Fibroblast of lung (primary cell): ENCODE data around the gene NME7. TPM values are rescaled to one million over a fixed set of nuclear protein-coding genes. Genes with fewer than 3 reads are reported as not detected.

Experiments used
- DNase-seq, 2 donors: peaks; one replicate each; pipeline versions ENCODE4 v3.0.0 to v3.0.0-alpha.2; 2010; ENCODE audit warnings: low read depth in 2 of 2
- H2AFZ ChIP-seq: 2 replicates; pipeline ENCODE4 v1.5.1; 2012; ENCODE audit warnings: low read length, control low read depth, inconsistent platforms
- H3K27ac ChIP-seq: 2 replicates; pipeline ENCODE4 v1.5.1; 2011; ENCODE audit warnings: low read length, control low read depth; ENCODE audit not compliant: insufficient read depth
- H3K27me3 ChIP-seq: 2 replicates; pipeline ENCODE4 v1.5.1; 2011; ENCODE audit warnings: mild to moderate bottlenecking, low read length; ENCODE audit not compliant: control insufficient read depth, insufficient read depth
- H3K36me3 ChIP-seq: 2 replicates; pipeline ENCODE4 v1.5.1; 2011; ENCODE audit warnings: low read length; ENCODE audit not compliant: control insufficient read depth, insufficient read depth
- H3K4me1 ChIP-seq: 2 replicates; pipeline ENCODE4 v1.5.1; 2011; ENCODE audit warnings: low read length; ENCODE audit not compliant: control insufficient read depth, insufficient read depth; ENCODE audit errors: extremely low read depth
- H3K4me2 ChIP-seq: 2 replicates; pipeline ENCODE4 v1.5.1; 2011; ENCODE audit warnings: low read length, control low read depth; ENCODE audit not compliant: insufficient read depth; ENCODE audit errors: extremely low read depth
- H3K4me3 ChIP-seq, 4 experiments: fragments of 200-600 bp in 1 of 4; sonication (generic) in 1 of 4; replicated peaks in 1 of 4; 2 replicates each; pipeline ENCODE4 v1.5.1; 2011 to 2016; ENCODE audit warnings: low read length in 4 of 4, low read depth in 3 of 4, mild to moderate bottlenecking in 3 of 4, control low read depth in 2 of 4, inconsistent platforms in 1 of 4, mixed read lengths in 1 of 4; ENCODE audit not compliant: insufficient read depth in 1 of 4; ENCODE audit errors: control extremely low read depth in 1 of 4
- H3K79me2 ChIP-seq: 2 replicates; pipeline ENCODE4 v1.5.1; 2012; ENCODE audit warnings: mild to moderate bottlenecking, low read length, inconsistent platforms; ENCODE audit not compliant: control insufficient read depth, insufficient read depth
- H3K9ac ChIP-seq: 2 replicates; pipeline ENCODE4 v1.5.1; 2011; ENCODE audit warnings: mild to moderate bottlenecking, low read length, control low read depth; ENCODE audit not compliant: insufficient read depth
- H3K9me3 ChIP-seq: 2 replicates; pipeline ENCODE4 v1.5.1; 2012; ENCODE audit warnings: low read depth, low read length; ENCODE audit not compliant: control insufficient read depth, insufficient read depth
- H4K20me1 ChIP-seq: 2 replicates; pipeline ENCODE4 v1.5.1; 2011; ENCODE audit warnings: low read length; ENCODE audit not compliant: control insufficient read depth, insufficient read depth; ENCODE audit errors: extremely low read depth
- EZH2 ChIP-seq: IDR thresholded peaks from 2 replicates; pipeline ENCODE4 v1.5.1; 2012; ENCODE audit warnings: low read length, control low read depth, mild to moderate bottlenecking; ENCODE audit errors: missing control alignments
- polyA plus RNA-seq, 2 donors: library from polyadenylated mRNA; depleted of rRNA in 1 of 2; stranded (reverse) in 1 of 2; unstranded in 1 of 2; fragments of >200 nt; gene quantifications; 2 replicates each; pipeline ENCODE4 v1.2.1, GENCODE V29; 2011 to 2012; ENCODE audit warnings: missing spikeins in 1 of 2
- total RNA-seq: library from RNA; depleted of rRNA; stranded (reverse); fragments of >200 nt; gene quantifications from 2 replicates; pipeline ENCODE4 v1.2.1, GENCODE V29; 2014
- TF ChIP-seq, protein P1 (sequence below), 2 donors: IDR thresholded peaks in 1 of 2; conservative IDR thresholded peaks in 1 of 2; 1 replicate in 1 of 2; 2 replicates in 1 of 2; pipeline ENCODE4 v1.5.1; 2011 to 2012; ENCODE audit warnings: low read length in 2 of 2, control low read depth in 1 of 2, inconsistent platforms in 1 of 2, low read depth in 1 of 2, mild to moderate bottlenecking in 1 of 2

The NME7 gene
- total and polyA plus RNA-seq, 2 donors (not counting 1 experiment from before 2014, with no cell fraction given) = 21.0 to 30.8 TPM

DNA sequence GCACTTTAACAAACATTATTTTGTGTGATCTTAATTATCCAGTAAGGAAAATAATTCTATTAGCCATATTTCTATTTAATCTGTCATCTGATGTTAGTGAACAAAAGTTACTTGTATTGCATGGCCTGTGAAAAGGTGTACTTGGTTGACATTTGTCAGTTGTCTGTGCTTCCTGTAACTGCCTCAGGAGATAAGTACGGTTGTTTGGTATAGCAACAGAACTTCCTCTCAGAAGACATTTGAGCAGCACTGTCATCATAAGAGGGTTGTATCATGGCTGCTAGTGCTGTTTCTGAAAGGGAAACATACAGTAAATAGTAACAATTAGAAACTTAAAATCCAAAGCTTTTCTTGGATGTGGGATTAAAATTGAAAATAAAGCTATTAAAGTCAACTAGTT, 3.8 kb upstream of the NME7 start:
- Histone ChIP-seq H3K4me1 (peaks cover 2% of the 10 kb centered on the region), H3K4me2 (no peak overlapping the region), H2AFZ (no peak overlapping the region), H3K4me3 (no peak overlapping the region), H3K9ac (no peak overlapping the region), H3K27ac (no peak overlapping the region), H3K36me3 (peaks cover 10% of the 10 kb centered on the region), H3K9me3 (no peaks in the 10 kb centered on the region), H3K79me2 (peaks cover 36% of the 10 kb centered on the region), H4K20me1 (peaks cover 2% of the 10 kb centered on the region), H3K27me3 (no peaks in the 10 kb centered on the region)
- TF ChIP-seq, protein P1, sequence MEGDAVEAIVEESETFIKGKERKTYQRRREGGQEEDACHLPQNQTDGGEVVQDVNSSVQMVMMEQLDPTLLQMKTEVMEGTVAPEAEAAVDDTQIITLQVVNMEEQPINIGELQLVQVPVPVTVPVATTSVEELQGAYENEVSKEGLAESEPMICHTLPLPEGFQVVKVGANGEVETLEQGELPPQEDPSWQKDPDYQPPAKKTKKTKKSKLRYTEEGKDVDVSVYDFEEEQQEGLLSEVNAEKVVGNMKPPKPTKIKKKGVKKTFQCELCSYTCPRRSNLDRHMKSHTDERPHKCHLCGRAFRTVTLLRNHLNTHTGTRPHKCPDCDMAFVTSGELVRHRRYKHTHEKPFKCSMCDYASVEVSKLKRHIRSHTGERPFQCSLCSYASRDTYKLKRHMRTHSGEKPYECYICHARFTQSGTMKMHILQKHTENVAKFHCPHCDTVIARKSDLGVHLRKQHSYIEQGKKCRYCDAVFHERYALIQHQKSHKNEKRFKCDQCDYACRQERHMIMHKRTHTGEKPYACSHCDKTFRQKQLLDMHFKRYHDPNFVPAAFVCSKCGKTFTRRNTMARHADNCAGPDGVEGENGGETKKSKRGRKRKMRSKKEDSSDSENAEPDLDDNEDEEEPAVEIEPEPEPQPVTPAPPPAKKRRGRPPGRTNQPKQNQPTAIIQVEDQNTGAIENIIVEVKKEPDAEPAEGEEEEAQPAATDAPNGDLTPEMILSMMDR (conservative IDR thresholded peaks at IDR 0.05 in 1 of 2, IDR thresholded peaks at IDR 0.05 in 1 of 2; ENCODE audit: low read depth in 1 of 2, low read length in 2 of 2) = no peak
- TF ChIP-seq EZH2 = no peak
- DNase-seq = no peak

- TF ChIP-seq, protein P1 (conservative IDR thresholded peaks at IDR 0.05 in 1 of 2, IDR thresholded peaks at IDR 0.05 in 1 of 2; ENCODE audit: low read depth in 1 of 2, low read length in 2 of 2) = no peak
- TF ChIP-seq EZH2 = no peak
- H3K4me3 ChIP-seq = peak overlapping the region; percentile 74 to 100 (median 96)
- peak overlapping the region; percentile 96 for H3K27ac ChIP-seq
- H3K9ac ChIP-seq = peak overlapping the region; percentile 84
- no peaks in the 10 kb centered on the region for H3K27me3 ChIP-seq
- peaks cover 2% of the 10 kb centered on the region for H4K20me1 ChIP-seq
- peak overlapping the region; percentile 89 for H3K4me2 ChIP-seq
- peaks cover 10% of the 10 kb centered on the region for H3K36me3 ChIP-seq
- peak in 1 of 2 donors; percentile 23 for DNase-seq
- H3K9me3 ChIP-seq = no peaks in the 10 kb centered on the region
- H3K79me2 ChIP-seq = peaks cover 37% of the 10 kb centered on the region
- peaks cover 5% of the 10 kb centered on the region for H3K4me1 ChIP-seq
- H2AFZ ChIP-seq = peak overlapping the region; percentile 90
Observed at GRCh38 chr1:169368406-169368769, 791 bp upstream of the NME7 start.

DNA sequence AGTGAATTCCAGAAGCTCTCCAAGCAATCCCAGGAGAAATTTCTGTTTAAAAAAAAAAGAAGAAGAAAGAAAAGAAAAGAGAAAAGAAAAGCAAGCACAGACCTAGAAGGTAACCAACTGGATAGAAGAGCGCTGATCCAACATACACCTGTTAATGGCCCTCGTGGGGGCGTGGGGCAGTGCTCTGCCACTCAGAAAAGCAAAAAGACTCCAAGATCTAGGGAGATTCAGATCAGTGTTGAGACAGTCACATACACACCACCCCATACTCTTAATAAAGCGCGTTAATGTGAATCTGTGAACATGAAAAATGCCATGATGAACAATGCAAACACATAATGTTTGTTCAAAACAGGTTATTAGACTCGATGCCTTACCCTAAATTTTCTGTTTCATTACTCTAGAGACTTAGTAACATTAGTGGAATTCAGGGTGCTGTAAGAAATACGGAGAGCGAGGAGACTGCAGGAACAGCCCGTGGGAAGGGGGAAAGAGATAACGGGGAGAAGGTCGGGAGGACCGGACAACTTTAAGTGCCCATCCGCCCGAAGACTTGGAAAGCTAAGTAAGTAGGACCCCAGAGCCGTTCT, 406 bp downstream of the NME7 start:
- H3K27ac ChIP-seq = peak overlapping the region; percentile 96
- no peaks in the 10 kb centered on the region for H3K9me3 ChIP-seq
- no peak for DNase-seq
- H4K20me1 ChIP-seq = peaks cover 2% of the 10 kb centered on the region
- H3K79me2 ChIP-seq = peaks cover 33% of the 10 kb centered on the region
- H3K4me2 ChIP-seq = peak overlapping the region; percentile 96
- H3K36me3 ChIP-seq = peaks cover 9% of the 10 kb centered on the region
- TF ChIP-seq, protein P1 (conservative IDR thresholded peaks at IDR 0.05 in 1 of 2, IDR thresholded peaks at IDR 0.05 in 1 of 2; ENCODE audit: low read depth in 1 of 2, low read length in 2 of 2) = no peak
- TF ChIP-seq EZH2 = no peak
- peak overlapping the region; percentile 84 for H3K9ac ChIP-seq
- H2AFZ ChIP-seq = peak overlapping the region; percentile 95
- H3K27me3 ChIP-seq = no peaks in the 10 kb centered on the region
- H3K4me1 ChIP-seq = peaks cover 6% of the 10 kb centered on the region
- H3K4me3 ChIP-seq = peak overlapping the region; percentile 74 to 100 (median 96)
